DND-41 (cell line): Measurements from ENCODE around the gene NLGN1.

Experiments
- EZH2 ChIP-seq: IDR thresholded peaks from 3 replicates; pipeline ENCODE4 v1.6.1; 2012; ENCODE audit warnings: borderline replicate concordance, low read depth, mild to moderate bottlenecking, moderate library complexity, low read length, inconsistent platforms; ENCODE audit not compliant: severe bottlenecking
- TF ChIP-seq, protein P1 (sequence below): IDR thresholded peaks from 2 replicates; pipeline ENCODE4 v1.5.1; 2012; ENCODE audit warnings: borderline replicate concordance, low read length, moderate library complexity, mild to moderate bottlenecking; ENCODE audit not compliant: poor library complexity, severe bottlenecking; ENCODE audit errors: extremely low read depth

DNA sequence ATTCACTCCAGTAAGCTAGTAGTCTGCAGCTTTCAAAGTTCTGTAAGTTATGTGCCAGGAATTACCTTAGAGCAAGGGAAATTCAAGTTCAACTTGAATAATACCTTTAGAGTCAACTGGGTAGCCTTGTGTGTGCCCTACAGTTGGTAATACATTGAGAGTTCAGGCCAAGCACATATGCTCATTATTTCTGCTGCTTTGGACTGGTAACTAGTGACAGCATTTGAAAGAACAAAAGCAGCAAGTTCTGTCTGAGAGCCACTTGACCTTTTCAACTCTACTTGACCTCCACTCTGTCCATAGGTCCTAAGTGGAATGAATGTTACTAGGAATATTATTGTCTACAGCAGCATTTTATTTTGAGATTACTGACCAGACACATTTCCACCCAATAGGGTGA is 723.5 kb downstream of the NLGN1 start:
- TF ChIP-seq, protein P1, sequence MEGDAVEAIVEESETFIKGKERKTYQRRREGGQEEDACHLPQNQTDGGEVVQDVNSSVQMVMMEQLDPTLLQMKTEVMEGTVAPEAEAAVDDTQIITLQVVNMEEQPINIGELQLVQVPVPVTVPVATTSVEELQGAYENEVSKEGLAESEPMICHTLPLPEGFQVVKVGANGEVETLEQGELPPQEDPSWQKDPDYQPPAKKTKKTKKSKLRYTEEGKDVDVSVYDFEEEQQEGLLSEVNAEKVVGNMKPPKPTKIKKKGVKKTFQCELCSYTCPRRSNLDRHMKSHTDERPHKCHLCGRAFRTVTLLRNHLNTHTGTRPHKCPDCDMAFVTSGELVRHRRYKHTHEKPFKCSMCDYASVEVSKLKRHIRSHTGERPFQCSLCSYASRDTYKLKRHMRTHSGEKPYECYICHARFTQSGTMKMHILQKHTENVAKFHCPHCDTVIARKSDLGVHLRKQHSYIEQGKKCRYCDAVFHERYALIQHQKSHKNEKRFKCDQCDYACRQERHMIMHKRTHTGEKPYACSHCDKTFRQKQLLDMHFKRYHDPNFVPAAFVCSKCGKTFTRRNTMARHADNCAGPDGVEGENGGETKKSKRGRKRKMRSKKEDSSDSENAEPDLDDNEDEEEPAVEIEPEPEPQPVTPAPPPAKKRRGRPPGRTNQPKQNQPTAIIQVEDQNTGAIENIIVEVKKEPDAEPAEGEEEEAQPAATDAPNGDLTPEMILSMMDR, result no peak
- TF ChIP-seq EZH2, result no peak
